GM12874 (cell line): ENCODE data around the gene MGAT4D.

Experiments
- TF ChIP-seq, protein P1 (sequence below): IDR thresholded peaks from 2 replicates; pipeline ENCODE4 v1.5.1; 2011; ENCODE audit warnings: low read depth, mild to moderate bottlenecking, control low read depth, low read length, moderate library complexity; ENCODE audit not compliant: insufficient read depth

Gene MGAT4D

DNA sequence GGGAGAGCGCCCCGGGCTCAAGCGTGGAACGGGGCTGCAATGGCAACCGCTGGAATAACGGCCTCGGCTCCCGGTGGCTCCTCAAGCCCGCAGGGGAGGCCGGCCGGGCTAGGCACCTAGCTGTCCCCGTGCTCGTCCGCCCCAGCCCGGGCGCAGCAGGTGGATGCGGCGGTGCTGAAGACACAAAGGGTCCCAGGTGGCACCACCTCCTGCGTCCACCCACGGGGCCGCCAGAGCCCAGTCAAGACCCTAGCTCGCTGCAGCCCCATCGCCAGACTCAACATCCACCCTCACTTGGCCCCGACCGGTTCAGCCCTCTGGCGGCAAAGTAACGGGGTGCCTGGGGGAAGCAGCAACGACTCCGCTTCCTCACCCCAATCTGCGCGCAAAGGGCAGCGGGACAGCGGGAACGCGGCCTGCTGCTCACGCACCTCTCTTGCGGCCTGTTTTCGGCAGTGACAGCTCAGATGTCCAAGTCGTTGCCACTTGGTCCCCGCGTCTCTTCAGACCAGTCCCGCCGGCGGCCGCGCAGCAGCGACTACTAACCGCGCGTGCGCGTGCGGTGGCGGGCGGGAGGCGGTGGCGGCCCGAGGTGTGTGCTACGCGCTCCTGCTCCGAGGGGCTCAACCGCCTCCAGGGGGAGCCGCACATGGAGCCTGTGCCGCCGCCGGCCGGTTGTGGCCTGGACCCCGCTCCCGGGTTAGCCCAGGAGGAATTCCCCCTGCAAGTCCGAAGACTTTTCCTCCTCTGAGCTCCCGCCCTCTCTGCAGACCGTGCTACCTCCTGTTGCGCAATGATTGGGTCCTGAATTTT lies 70.8 kb downstream of the MGAT4D start, which contains the start of gene CLGN:
CLGN (minus strand) TSS at position 543 of the 813 bp plus-strand sequence. CDS start 14,570 bp downstream, outside the sequence.
- TF ChIP-seq, protein P1, sequence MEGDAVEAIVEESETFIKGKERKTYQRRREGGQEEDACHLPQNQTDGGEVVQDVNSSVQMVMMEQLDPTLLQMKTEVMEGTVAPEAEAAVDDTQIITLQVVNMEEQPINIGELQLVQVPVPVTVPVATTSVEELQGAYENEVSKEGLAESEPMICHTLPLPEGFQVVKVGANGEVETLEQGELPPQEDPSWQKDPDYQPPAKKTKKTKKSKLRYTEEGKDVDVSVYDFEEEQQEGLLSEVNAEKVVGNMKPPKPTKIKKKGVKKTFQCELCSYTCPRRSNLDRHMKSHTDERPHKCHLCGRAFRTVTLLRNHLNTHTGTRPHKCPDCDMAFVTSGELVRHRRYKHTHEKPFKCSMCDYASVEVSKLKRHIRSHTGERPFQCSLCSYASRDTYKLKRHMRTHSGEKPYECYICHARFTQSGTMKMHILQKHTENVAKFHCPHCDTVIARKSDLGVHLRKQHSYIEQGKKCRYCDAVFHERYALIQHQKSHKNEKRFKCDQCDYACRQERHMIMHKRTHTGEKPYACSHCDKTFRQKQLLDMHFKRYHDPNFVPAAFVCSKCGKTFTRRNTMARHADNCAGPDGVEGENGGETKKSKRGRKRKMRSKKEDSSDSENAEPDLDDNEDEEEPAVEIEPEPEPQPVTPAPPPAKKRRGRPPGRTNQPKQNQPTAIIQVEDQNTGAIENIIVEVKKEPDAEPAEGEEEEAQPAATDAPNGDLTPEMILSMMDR = peak; percentile 35; the same call in 1 of the 2 replicates

DNA sequence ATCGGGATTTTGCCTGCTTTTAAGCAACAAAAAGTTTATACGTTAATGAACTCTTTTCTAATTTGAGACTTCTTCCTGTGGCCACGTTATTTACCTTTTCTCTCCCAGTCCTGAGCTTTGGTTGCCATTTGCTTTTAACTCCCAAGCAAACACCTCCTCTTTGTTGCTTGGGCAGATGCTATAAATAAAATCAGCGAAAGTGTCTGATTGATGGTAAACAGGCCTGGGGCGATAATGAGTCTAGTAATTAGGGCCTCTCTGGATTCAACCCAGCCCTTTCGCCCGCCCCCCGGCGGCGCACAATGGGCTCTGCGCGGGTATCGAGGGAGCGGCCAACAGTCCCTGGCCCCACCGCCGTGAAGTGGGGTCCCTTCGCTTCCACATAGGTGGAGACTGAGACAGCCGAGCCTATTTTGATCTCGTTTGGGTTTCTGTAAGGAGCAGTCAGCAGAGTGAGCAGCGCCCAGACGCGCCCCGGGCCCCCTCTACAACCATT lies 71.4 kb downstream of the MGAT4D start:
- TF ChIP-seq, protein P1 = no peak

- TF ChIP-seq, protein P1 = no peak
Measured at GRCh38 chr4:140423106-140423505, 75.0 kb downstream of the MGAT4D start.

DNA sequence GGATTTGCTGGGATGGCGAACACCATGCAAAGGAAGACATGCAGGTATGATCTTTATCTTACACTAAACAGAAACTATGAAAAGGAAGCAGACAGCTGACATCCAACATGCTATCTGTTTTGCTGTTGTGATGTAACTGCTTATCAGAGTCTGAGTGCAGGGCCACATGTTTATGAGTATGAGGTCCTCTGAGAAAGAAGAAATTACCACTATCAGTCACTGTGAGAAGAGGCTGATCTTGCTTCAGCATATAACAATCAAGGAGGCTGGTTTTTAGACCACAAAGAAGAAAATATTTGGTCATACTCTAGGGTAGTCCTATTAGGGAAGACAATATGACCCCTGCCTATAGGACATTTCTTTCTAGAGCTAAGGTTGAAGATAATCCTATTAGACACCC lies 89.1 kb downstream of the MGAT4D start:
- TF ChIP-seq, protein P1 = no peak

DNA sequence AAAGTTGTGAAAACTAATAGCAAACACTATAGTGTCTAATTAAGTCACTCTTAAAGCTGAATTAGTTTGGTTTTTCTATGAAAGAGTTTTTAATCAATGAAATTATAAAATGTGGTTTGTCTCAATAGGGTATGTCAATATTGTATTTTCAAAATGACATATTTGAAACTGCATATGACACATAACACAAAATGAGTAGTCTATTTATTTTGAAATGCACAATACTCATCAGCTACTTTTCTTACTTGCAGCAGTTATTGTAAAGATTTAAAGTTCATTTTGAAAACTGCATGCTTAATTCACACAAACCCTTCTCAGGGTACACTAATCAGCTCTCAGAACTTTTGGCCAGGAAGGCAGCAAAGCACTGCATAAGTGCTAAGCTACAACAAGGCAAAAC lies 91.8 kb downstream of the MGAT4D start:
- TF ChIP-seq, protein P1 = no peak

GRCh38 chr4:140400111-140400510 lies 98.0 kb downstream of the MGAT4D start:
- TF ChIP-seq, protein P1 = no peak

DNA sequence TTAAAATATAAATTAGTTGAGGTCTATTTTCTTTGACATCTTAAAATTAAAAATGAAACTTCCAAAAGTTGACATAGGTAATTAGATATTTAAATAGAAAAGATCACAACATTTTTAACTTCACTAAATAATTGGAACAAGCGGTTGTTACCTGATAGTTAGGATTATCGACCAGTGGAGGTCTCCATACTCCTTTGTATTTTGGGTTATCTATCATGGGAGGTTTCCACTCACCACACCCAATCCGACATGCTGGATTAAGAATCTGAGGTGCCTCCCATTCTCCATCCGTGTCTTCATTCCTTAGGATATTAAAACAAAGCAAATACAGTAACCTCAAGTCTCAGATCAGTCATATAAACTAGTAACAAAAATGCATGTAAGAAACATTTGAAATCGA lies 102.4 kb downstream of the MGAT4D start:
- TF ChIP-seq, protein P1 = no peak
